Upper lobe of left lung (tissue), 4 donors: ENCODE results near the gene ZNF669.

Experiments
- EP300 ChIP-seq, 4 donors: sonication (generic); formaldehyde crosslinking; IDR thresholded peaks; one replicate each; pipeline ENCODE4 v1.5.1; 2017; ENCODE audit warnings: antibody characterized with exemption in 4 of 4, control low read depth in 2 of 4
- POLR2AphosphoS5 ChIP-seq, 2 donors: sonication (generic); formaldehyde crosslinking; IDR thresholded peaks; one replicate each; pipeline ENCODE4 v1.5.1; 2017; ENCODE audit warnings: antibody characterized with exemption in 2 of 2

DNA sequence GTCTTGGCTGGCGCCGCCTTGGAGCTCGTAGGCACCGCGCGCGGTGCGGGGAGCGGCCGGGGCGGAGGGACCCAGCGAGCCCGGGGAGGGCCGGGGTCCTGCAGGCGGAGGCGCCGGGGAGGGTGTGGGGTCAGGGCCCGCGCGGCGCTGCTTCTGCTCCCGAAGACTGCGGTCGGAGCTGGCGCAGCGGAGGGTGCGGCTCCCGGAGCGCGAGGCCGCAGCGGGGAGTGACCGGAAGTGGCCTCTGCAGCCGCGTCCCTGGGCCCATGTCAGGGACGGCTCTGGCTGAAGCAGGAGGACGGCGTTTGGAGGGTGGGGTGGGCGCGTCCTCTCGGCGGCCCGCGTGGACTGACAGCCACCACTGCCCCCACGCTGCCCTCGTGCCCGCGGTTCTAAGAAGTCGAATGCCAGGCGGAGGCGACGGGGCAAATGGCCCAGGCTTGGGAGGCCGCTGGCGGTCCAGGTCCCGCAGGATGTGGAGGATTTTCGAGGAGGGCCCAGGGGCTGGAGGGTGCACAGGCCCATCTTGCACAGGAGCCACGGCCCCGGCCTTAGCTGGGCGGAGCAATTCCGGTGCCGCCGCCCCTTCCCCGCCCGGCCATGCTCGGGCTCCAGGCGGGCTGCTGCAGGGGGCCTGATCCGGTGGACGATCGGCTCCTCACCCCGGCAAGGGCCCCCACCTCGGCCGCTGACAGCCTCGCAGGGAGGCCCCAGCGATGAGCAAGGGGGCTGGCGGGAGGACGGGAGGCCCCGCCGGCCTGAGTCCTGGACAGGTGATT lies 7.7 kb upstream of the ZNF669 start:
- peak; percentile 21 to 72 for TF ChIP-seq POLR2AphosphoS5 (IDR thresholded peaks at IDR 0.05)
- TF ChIP-seq EP300 (IDR thresholded peaks at IDR 0.05), result no peak
